Chondrocyte (in vitro differentiated cells): Measurements from ENCODE around the gene TSHZ2. TPM values are rescaled to one million over a fixed set of nuclear protein-coding genes. Genes with fewer than 3 reads are reported as not detected.

Source experiments
- DNase-seq: peaks from one replicate; pipeline ENCODE4 v3.0.0; 2021; ENCODE audit warnings: mixed read lengths, low spot score
- H3K27ac Mint-ChIP-seq: one replicate; pipeline ENCODE4 v1.8.0; 2021; ENCODE audit warnings: mild to moderate bottlenecking, moderate library complexity, mixed read lengths; ENCODE audit not compliant: unreplicated experiment
- H3K27me3 Mint-ChIP-seq: 2 replicates; pipeline ENCODE4 v1.8.0; 2021; ENCODE audit warnings: low read depth, mixed read lengths
- H3K36me3 Mint-ChIP-seq: 2 replicates; pipeline ENCODE4 v1.8.0; 2021; ENCODE audit warnings: low read depth, mixed read lengths
- H3K4me1 Mint-ChIP-seq: 2 replicates; pipeline ENCODE4 v1.8.0; 2021; ENCODE audit warnings: low read depth, mild to moderate bottlenecking, mixed read lengths
- H3K4me3 Mint-ChIP-seq: one replicate; pipeline ENCODE4 v1.8.0; 2021; ENCODE audit warnings: mild to moderate bottlenecking, moderate library complexity, mixed read lengths; ENCODE audit not compliant: unreplicated experiment
- H3K9me3 Mint-ChIP-seq: 2 replicates; pipeline ENCODE4 v1.8.0; 2021; ENCODE audit warnings: low read depth, mixed read lengths
- total RNA-seq: library from RNA; stranded (reverse); gene quantifications from 3 replicates; pipeline ENCODE4 v1.2.1, GENCODE V29; 2021
- TF ChIP-seq, protein P1 (sequence below): fragments of 200-600 bp; sonication (generic); IDR thresholded peaks from 2 replicates; pipeline ENCODE4 v1.5.0; 2021; ENCODE audit warnings: antibody characterized with exemption, mild to moderate bottlenecking, moderate library complexity

TSHZ2 gene
- total RNA-seq, 1 donor from 2014 or later, result 0.37 TPM

DNA sequence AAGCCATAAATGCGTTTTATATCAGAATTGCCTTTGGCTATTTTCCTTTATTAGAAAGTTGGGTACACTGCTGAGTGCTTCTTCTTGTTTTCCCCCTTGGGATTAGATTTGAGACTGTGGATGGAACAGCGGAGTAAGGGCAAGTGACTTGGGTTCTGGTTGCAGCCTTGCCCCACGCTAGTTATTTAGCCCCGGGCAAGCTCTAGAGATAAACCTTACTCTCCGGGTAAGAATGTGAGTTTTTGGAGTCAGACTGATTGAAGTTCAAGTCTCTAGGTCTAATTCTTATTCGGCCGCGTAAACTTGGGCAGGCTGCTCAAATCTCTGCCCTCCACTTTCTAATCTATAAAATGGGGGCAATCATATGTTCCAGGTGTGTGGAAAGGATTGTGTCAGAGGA lies 8.9 kb downstream of the TSHZ2 start:
- TF ChIP-seq, protein P1, sequence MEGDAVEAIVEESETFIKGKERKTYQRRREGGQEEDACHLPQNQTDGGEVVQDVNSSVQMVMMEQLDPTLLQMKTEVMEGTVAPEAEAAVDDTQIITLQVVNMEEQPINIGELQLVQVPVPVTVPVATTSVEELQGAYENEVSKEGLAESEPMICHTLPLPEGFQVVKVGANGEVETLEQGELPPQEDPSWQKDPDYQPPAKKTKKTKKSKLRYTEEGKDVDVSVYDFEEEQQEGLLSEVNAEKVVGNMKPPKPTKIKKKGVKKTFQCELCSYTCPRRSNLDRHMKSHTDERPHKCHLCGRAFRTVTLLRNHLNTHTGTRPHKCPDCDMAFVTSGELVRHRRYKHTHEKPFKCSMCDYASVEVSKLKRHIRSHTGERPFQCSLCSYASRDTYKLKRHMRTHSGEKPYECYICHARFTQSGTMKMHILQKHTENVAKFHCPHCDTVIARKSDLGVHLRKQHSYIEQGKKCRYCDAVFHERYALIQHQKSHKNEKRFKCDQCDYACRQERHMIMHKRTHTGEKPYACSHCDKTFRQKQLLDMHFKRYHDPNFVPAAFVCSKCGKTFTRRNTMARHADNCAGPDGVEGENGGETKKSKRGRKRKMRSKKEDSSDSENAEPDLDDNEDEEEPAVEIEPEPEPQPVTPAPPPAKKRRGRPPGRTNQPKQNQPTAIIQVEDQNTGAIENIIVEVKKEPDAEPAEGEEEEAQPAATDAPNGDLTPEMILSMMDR, result no peak
- peaks cover 22% of the 10 kb centered on the region for H3K27me3 Mint-ChIP-seq
- no peak for DNase-seq
- H3K4me1 Mint-ChIP-seq, result no peaks in the 10 kb centered on the region
- no peaks in the 10 kb centered on the region for H3K9me3 Mint-ChIP-seq
- H3K4me3 Mint-ChIP-seq, result no peak overlapping the region
- H3K27ac Mint-ChIP-seq, result no peak overlapping the region
- H3K36me3 Mint-ChIP-seq, result no peaks in the 10 kb centered on the region

DNA sequence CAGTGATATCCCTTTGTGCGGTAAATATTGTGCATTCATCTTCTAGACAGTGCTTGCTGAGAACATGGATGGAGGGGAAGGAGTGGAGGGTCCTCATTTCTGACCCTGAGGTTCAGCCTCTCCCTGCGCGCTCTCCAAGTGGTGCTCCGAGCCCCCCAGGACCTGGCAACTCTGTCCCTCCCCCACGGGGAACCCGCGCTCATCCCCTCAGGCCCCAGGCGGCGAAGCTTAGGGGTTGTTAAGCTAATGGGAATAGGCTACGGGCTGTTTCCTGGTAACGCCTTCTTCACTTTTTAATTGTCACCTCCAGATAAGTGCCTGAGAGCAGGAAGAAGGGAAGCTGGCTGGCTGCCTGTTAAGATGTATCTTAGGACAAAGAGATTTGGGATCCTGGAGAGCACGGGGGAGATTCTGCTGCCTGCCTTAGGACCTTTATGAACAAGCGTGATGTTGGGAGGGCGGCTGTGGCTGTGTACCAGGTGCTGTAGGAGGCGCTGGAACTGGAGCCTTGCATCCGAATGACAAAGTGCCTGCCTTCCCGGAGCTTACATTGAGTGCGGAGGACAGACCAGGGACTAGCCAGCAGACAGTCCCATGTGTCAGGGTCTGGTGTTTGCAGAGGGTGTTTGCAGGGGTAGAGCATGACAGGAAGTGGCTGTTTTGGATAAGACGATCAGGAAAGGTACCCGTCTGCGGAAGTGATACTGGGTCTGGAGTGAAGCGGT lies 11.7 kb downstream of the TSHZ2 start:
- TF ChIP-seq, protein P1, result no peak
- H3K27ac Mint-ChIP-seq, result no peak overlapping the region

DNA sequence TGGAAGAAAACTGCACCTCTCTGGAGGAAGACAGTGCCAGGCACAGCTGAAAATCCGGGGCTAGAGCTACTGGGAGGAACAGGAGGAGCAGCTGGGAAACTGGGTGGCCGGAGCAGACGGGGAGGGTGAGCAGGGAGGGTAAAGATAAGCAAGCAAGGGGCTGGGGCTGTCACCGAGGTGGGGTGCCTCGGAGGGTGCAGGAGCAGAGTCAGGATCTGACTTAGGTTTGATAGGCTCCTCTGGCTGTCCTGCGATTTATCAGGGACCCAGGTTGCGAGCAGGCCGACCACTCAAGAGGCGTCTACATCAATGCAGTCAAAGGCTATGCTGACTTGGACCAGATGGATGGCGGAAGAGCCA lies 12.3 kb downstream of the TSHZ2 start:
- no peaks in the 10 kb centered on the region for H3K36me3 Mint-ChIP-seq
- DNase-seq, result no peak
- no peak overlapping the region for H3K4me3 Mint-ChIP-seq
- H3K27me3 Mint-ChIP-seq, result peaks cover 11% of the 10 kb centered on the region
- no peaks in the 10 kb centered on the region for H3K4me1 Mint-ChIP-seq
- no peak overlapping the region for H3K27ac Mint-ChIP-seq
- TF ChIP-seq, protein P1, result no peak
- H3K9me3 Mint-ChIP-seq, result no peaks in the 10 kb centered on the region

More for the DNA sequence above, 11.7 kb downstream of the TSHZ2 start:
- no peaks in the 10 kb centered on the region for H3K9me3 Mint-ChIP-seq
- H3K4me3 Mint-ChIP-seq, result no peak overlapping the region
- no peaks in the 10 kb centered on the region for H3K36me3 Mint-ChIP-seq
- H3K4me1 Mint-ChIP-seq, result no peaks in the 10 kb centered on the region
- peaks cover 14% of the 10 kb centered on the region for H3K27me3 Mint-ChIP-seq
- no peak for DNase-seq

DNA sequence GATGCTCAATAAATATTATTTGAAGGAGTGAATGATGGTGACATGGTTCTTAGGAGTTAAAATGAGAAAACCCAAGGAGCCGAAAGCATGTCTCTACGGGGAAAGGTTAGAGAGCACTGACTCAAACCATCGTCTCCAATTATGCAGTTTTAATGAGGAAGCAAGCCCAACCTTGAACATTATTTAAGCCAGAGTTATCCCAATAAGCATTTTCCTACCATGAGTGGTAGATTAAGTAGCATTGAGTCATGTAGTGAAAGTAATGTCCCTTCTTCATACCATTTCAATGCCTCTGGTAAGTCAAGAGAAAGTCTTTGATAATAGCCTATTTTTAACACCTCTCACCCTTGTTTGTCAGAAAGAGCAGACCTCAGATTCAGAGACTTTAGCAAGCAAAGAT lies 13.5 kb downstream of the TSHZ2 start:
- H3K27me3 Mint-ChIP-seq, result peaks cover 8% of the 10 kb centered on the region
- TF ChIP-seq, protein P1, result no peak

DNA sequence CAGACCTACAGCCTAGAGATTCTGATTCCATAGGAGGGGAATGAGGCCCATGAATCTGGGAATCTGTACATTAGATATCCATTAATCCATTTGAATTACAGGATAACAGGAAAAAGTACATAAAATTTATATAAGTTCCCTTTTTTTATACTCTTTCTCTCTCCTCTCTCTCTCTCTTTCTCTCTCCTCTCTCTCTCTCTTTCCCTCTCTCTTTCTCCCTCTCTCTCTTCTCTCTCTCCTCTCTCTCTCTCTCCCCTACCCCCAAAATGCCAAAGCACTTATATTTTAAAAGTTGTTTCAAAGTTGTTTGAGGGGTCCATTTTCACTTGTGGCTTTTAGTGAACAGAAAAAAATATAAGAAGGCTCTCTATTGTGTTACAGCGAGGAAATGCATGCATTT lies 15.1 kb downstream of the TSHZ2 start:
- Mint-ChIP-seq H3K4me3 (no peak overlapping the region), H3K4me1 (no peaks in the 10 kb centered on the region), H3K36me3 (no peaks in the 10 kb centered on the region), H3K27ac (no peak overlapping the region), H3K27me3 (peaks cover 2% of the 10 kb centered on the region), H3K9me3 (no peaks in the 10 kb centered on the region)
- no peak for DNase-seq
- TF ChIP-seq, protein P1, result no peak

More for the DNA sequence above, 13.5 kb downstream of the TSHZ2 start:
- no peaks in the 10 kb centered on the region for H3K9me3 Mint-ChIP-seq
- no peaks in the 10 kb centered on the region for H3K4me1 Mint-ChIP-seq
- H3K27ac Mint-ChIP-seq, result no peak overlapping the region
- no peak overlapping the region for H3K4me3 Mint-ChIP-seq
- H3K36me3 Mint-ChIP-seq, result no peaks in the 10 kb centered on the region
- DNase-seq, result no peak
